COR-L47 (cell line): ENCODE results near the gene MSN.
"Not testable (repeated sequence)": the region's sequence is repeated elsewhere in the genome, so short reads cannot be mapped to it uniquely, and the experiment has no call there.

Experiments used
- DNase-seq: peaks from one replicate; lab custom pipeline; 2025; lab: John Stamatoyannopoulos, UW

Gene MSN

GRCh38 chrX:65667503-65668376 lies at the start of gene MSN:
Gene MSN, plus strand, starts transcription at chrX:65667654. Its CDS starts 188 bp downstream, at chrX:65667842.
- peak; percentile 9 for DNase-seq

- DNase-seq: not testable (repeated sequence)
These were observed 47.3 kb upstream of the MSN start for GRCh38 chrX:65620096-65620705.

GRCh38 chrX:65630771-65631170 lies 36.7 kb upstream of the MSN start:
- DNase-seq: no peak

- no peak for DNase-seq
These were observed 33.6 kb upstream of the MSN start for GRCh38 chrX:65633826-65634225.

GRCh38 chrX:65634732-65635131 lies 32.7 kb upstream of the MSN start:
- no peak for DNase-seq

GRCh38 chrX:65635378-65635777 lies 32.1 kb upstream of the MSN start:
- DNase-seq: no peak

GRCh38 chrX:65635822-65636221 lies 31.6 kb upstream of the MSN start:
- DNase-seq: no peak

GRCh38 chrX:65636261-65636660 lies 31.2 kb upstream of the MSN start:
- not testable (repeated sequence) for DNase-seq

- no peak for DNase-seq
These were observed 30.1 kb upstream of the MSN start for GRCh38 chrX:65637335-65637734.

- no peak for DNase-seq
These were observed 24.5 kb upstream of the MSN start for GRCh38 chrX:65642914-65643491.

- no peak for DNase-seq
These were observed 23.9 kb upstream of the MSN start for GRCh38 chrX:65643531-65644052.

- DNase-seq: no peak
These were observed 22.7 kb upstream of the MSN start for GRCh38 chrX:65644621-65645289.

GRCh38 chrX:65647801-65648200 lies 19.7 kb upstream of the MSN start:
- no peak for DNase-seq

- no peak for DNase-seq
These were observed 15.4 kb upstream of the MSN start for GRCh38 chrX:65652098-65652497.

GRCh38 chrX:65657009-65657441 lies 10.4 kb upstream of the MSN start:
- DNase-seq: not testable (repeated sequence)

- no peak for DNase-seq
These were observed 9.8 kb upstream of the MSN start for GRCh38 chrX:65657659-65658058.

- DNase-seq: no peak
These were observed 9.2 kb upstream of the MSN start for GRCh38 chrX:65658229-65658628.

- DNase-seq: no peak
These were observed 324 bp upstream of the MSN start for GRCh38 chrX:65667157-65667502.

GRCh38 chrX:65668377-65669310 lies 1.2 kb downstream of the MSN start:
- DNase-seq: peak; percentile 42

GRCh38 chrX:65671286-65671685 lies 3.8 kb downstream of the MSN start:
- no peak for DNase-seq

GRCh38 chrX:65671966-65672365 lies 4.5 kb downstream of the MSN start:
- no peak for DNase-seq
